ENCODE measurements around the gene DNAH8.
A peak's percentile ranks its signal among the peaks of the same experiment; 100 is the strongest.

DNAH8 gene

GRCh38 chr6:38701551-38701950, 13.6 kb upstream of the DNAH8 start:
- no peak for DNase-seq

GRCh38 chr6:38702558-38703397, 12.3 kb upstream of the DNAH8 start, which contains the start of gene GLO1:
GLO1 (minus strand) TSS chr6:38703145; CDS start chr6:38703054, 91 bp downstream.
- peak; percentile 95 for DNase-seq

DNA sequence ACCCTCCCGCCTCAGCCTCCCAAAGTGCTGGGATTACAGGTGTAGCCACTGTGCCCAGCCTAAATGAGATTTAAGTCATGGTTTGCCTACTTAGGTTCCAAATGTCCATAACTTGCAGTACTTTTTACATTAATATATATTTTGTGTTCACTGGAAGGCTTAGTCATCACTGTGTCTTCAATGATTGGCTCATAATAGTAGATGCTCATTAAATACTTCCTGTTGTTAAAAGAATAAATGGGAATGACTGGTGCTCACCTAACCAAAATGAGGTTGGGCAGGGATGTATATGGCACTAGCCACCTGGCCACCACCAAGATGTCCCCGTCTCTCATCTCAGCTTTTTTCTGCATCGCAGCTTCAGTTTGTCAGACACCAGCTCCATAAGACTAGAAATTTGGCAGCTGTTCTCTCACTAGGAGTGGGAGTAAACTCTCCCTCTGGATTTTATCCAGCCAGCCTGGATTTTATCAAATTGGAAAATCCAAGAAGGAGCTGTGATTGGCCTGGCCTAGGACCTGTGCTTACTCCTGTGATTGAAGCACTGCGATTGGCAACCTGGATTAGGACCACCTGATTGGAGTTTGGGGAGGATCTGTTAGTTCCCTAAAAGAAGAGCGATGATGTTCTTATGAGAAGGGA, 11.0 kb upstream of the DNAH8 start:
- DNase-seq: no peak

DNA sequence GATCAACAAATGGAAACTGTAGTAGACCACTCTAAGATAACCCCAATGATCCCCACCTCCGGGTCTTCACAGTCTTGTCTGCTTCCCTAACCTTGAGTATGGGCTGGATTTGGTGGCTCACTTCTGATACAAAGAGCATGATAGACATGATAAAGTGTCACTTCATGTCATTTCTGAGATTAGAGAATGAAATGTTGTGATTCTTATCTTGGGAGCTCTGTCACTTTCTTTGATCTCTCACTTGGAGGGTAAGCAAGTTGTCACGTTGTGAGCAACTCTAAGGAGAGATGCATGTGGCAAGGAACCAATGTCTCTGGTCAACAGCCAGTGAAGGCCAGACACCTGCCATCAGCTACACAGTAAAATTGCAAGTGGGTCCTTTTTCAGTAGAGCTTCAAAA, 9.2 kb upstream of the DNAH8 start:
- DNase-seq: no peak

- DNase-seq: no peak
Observed at GRCh38 chr6:38708496-38708895, 6.6 kb upstream of the DNAH8 start.

DNA sequence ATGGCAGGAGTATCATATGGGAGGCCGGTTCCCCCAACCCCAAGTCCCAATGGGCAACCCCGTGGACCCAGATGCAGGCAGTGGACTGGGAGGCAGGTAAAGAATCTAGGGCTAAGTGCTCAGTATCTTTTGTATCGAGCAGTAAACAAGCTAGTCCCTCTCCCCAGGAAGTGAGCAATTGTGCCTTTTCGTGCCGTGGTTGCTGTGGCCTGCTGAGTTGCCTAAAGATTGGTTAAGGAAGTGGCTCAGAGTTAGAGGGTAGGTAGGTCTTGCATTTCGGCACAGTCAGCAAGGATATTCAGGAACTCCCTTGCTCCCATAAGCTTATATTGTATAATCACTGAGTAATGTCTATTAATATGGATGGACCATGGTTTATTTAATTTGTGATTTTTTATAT, 1.3 kb upstream of the DNAH8 start:
- DNase-seq: no peak

GRCh38 chr6:38714239-38715015, 684 bp upstream of the DNAH8 start:
- no peak for DNase-seq

- DNase-seq: no peak
Observed at GRCh38 chr6:38716825-38717224, 1.7 kb downstream of the DNAH8 start.

DNA sequence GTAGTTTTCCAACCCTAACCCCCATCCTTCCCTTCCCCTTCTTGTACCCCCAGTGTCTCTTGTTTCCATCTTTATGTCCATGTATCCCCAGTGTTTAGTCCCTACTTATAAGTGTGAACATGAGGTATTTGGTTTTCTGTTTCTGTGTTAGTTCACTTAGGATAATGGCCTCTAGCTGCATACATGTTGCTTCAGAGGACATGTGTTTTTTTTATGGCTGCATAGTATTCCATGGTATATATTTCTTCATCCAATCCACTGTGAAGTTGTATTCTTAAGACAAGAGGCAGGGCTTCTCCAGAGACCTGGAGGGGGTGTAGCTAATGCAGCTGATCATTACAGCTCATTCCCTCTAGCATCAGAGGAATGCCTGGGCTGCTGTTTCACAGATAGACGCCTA, 4.2 kb downstream of the DNAH8 start:
- no peak for DNase-seq

DNA sequence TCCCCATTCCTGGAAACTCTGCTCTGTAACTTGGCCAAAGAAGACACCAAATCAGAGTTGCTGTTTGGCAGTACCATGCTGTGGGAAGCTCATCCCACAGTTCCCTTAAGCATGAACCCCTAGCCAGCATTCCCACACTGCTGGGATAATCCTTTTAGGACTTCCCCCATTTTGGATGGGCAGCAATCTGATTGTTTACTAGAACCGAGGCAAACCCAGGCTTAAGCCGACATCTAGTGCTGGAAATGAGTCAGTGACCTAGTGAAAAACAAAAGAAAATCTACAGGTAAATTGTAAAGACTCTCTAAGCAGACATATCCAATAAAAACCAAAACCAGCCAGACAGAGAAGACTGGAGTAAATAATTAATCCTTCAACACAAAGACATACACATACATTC, 5.2 kb downstream of the DNAH8 start:
- DNase-seq: no peak

- no peak for DNase-seq
Observed at GRCh38 chr6:38722038-38722437, 6.9 kb downstream of the DNAH8 start.

DNA sequence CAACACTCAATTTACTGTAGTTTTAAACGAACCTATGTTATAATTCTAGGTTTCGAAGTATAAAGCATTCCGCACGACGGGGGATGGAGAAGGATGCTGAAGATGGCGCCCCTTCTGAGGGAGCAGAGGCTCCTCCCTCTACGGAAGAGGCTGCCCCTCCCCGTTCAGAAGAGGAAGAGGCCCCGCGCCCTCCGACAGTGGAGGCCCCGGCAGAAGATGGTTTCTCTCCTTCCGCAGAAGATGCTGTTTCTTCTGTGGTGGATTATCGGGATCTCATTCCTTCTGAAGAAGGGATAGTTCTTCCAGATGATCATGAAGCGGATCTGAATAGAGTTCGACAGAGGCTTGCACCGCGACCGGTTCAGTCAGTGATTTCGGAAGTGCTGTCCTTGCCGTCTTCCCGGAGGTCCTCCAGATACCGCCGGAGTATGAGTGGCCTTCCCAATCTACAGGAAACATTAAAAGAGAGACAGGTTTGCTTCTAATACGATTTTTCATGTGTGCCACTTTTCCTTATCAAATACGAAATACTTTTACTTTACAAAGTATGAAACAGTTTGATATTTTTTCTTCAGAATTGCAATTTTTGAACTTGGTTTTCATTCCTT, 7.7 kb downstream of the DNAH8 start:
- no peak for DNase-seq

GRCh38 chr6:38723783-38724182, 8.7 kb downstream of the DNAH8 start:
- no peak for DNase-seq

- DNase-seq: no peak
Observed at GRCh38 chr6:38724343-38724742, 9.2 kb downstream of the DNAH8 start.

DNA sequence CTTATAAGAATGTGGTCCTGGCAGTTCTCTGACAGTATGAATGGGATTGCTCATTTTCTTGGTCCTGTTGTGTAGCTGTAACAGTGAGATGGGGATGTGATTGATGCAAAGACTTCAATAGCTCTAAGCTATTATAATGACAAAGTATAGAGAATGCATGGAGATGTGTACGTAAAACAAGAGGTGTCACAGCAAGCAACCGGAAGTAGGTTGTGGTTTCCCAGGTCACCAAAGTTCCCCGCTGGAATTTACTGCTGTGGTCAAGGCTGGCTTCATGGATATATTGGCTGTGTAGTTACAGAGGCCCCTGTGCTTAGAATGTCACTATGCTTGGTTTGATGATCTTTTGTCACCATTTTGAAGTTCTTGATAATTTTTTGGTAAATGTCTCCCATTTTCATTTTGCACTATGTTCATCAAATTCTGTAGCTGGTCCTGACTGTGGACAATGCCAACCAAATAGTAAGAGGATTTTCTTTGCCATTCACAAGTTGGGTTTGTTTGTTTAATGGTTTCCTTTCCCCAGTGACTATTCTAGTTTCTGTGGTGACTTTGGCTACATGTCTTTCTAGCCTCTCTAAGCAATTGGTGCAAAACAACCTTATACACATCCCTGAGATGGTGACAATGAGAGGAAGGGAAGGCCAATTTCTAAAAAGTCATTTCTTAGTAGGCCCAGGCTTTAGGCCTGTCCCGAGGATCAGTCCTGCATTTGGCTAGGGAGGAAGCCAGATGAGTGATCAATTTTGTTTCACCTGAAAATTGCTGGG, 10.5 kb downstream of the DNAH8 start:
- DNase-seq: no peak

GRCh38 chr6:38728203-38728602, 13.1 kb downstream of the DNAH8 start:
- no peak for DNase-seq

- DNase-seq: peak; percentile 83
Observed at GRCh38 chr6:38730140-38730862, 15.2 kb downstream of the DNAH8 start.

GRCh38 chr6:38736951-38737350, 21.8 kb downstream of the DNAH8 start:
- DNase-seq: no peak

GRCh38 chr6:38738261-38738660, 23.1 kb downstream of the DNAH8 start:
- no peak for DNase-seq

DNA sequence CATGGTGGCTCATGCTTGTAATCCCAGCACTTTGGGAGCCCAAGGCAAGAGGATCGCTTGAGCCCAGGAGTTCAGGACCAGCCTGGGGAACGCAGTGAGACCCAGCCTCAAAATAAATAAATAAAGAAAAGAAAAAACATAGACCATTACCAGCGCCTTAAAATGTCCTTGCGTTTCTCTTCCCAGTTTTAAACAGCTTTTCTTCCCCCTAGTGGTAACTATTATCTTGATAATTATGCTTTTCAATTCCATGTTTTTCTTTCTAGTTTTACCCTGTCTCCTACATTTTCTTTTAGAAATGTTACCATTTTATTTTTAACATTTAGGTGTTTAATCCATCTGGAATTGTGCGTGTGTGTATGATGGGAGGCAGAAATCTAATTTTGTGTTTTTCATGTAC, 24.4 kb downstream of the DNAH8 start:
- DNase-seq: no peak

DNA sequence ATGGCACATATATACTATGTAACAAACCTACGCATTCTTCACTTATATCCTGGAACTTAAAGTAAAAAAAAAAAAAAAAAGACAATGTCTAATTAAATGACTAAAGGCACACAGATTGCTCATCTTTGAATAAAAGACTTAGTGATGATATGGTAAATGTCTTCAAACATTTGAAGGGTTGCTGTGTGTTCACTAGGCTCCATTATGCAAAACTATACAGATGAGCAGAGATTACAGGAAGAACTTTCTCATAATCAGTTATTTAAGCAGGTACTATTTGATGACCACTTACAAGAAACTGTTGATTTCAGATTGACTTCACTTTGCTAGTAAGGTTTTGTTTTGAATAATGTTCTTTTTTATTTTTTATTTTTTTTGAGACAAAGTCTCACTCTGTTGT, 34.4 kb downstream of the DNAH8 start:
- no peak for DNase-seq

All from NCI-H1694 treated with DMSO at 0.1 percent for 48 hours (cell line).